K562 (cell line): Measurements from ENCODE around the gene C2CD2. TPM values are rescaled to one million over a fixed set of nuclear protein-coding genes. Genes with fewer than 3 reads are reported as not detected.

Experiments
- ATAC-seq: fragments of 200-7000 bp; cut with Tn5 transposase; 3 replicates; pipeline ENCODE4 v1.9.1; 2020; ENCODE audit warnings: moderate library complexity
- BruUV-seq: library from RNA; stranded (reverse); fragments of 400-500 nt; replicated peaks from 2 replicates; lab custom pipeline; 2021; lab: Mats Ljungman, UMichigan
- CTCF ChIA-PET: fragments of 300-600 bp; formaldehyde crosslinking; extraction: SDS; loops from one replicate; lab custom pipeline; 2021; ENCODE audit warnings: low intra/inter-chr PET ratio; lab: Yijun Ruan, JAX
- POLR2A ChIA-PET: fragments of 300-600, 350-650 bp; sonication (Branson Sonifier 250); formaldehyde crosslinking; extraction: SDS; loops from one replicate; lab custom pipeline; 2021; ENCODE audit warnings: antibody characterized with exemption, inconsistent platforms; lab: Yijun Ruan, JAX
- DNase-seq, 4 experiments: peaks; one replicate each; pipeline versions ENCODE4 v3.0.0 to v3.0.0-alpha.2; 2011 to 2018; ENCODE audit warnings: low spot score in 3 of 4, mixed read lengths in 3 of 4; ENCODE audit errors: extremely low read depth in 1 of 4
- FAIRE-seq: peaks from 2 replicates; lab custom pipeline; 2011; peaks lifted over from hg19 to GRCh38; lab: Jason Lieb, UNC
- H2AFZ ChIP-seq: 2 replicates; pipeline ENCODE4 v1.6.0; 2011; ENCODE audit warnings: low read depth, low read length, control low read depth, inconsistent platforms
- H3K27ac ChIP-seq: fragments of 200-600 bp; 3 replicates; pipeline ENCODE4 v1.8.0; 2011; ENCODE audit warnings: low read depth, mild to moderate bottlenecking, control low read depth, inconsistent platforms, low read length, moderate library complexity, mixed read lengths; ENCODE audit errors: extremely low read depth
- H3K27me3 ChIP-seq, 2 experiments: fragments of 300-600 bp in 1 of 2; 2 replicates in 1 of 2; 3 replicates in 1 of 2; pipeline versions ENCODE4 v1.6.0 to v1.8.0; 2011; ENCODE audit warnings: inconsistent platforms in 2 of 2, low read length in 2 of 2, mild to moderate bottlenecking in 1 of 2, mixed read lengths in 1 of 2, moderate library complexity in 1 of 2; ENCODE audit not compliant: control insufficient read depth in 2 of 2, insufficient read depth in 2 of 2
- H3K36me3 ChIP-seq: fragments of 300-600 bp; 3 replicates; pipeline ENCODE4 v1.8.0; 2011; ENCODE audit warnings: mild to moderate bottlenecking, low read length, inconsistent platforms; ENCODE audit not compliant: control insufficient read depth, insufficient read depth
- H3K4me1 ChIP-seq, 2 experiments: fragments of 200-600 bp in 1 of 2; replicated peaks in 1 of 2; 2 replicates in 1 of 2; 3 replicates in 1 of 2; pipeline versions ENCODE4 v1.5.1 to v1.8.0; 2011; ENCODE audit warnings: inconsistent platforms in 2 of 2, low read length in 2 of 2, mild to moderate bottlenecking in 1 of 2, mixed read lengths in 1 of 2, moderate library complexity in 1 of 2; ENCODE audit not compliant: control insufficient read depth in 2 of 2, insufficient read depth in 2 of 2
- H3K4me2 ChIP-seq: 2 replicates; pipeline ENCODE4 v1.6.1; 2011; ENCODE audit warnings: low read length, control low read depth, inconsistent platforms, mixed read lengths; ENCODE audit not compliant: insufficient read depth
- H3K4me3 ChIP-seq: fragments of 200-600 bp; sonication (generic), shearing (Covaris generic); 2 replicates; pipeline ENCODE4 v1.5.1; 2016; ENCODE audit warnings: control low read depth, inconsistent platforms
- H3K79me2 ChIP-seq: fragments of 200-600 bp; 3 replicates; pipeline ENCODE4 v1.8.0; 2011; ENCODE audit warnings: low read length, inconsistent platforms; ENCODE audit not compliant: control insufficient read depth, insufficient read depth
- H3K9ac ChIP-seq, 2 experiments: 2 replicates each; pipeline versions ENCODE4 v1.6.0 to v1.6.1; 2011; ENCODE audit warnings: low read depth in 2 of 2, low read length in 2 of 2, control low read depth in 1 of 2, inconsistent platforms in 1 of 2, mild to moderate bottlenecking in 1 of 2, mixed read lengths in 1 of 2; ENCODE audit not compliant: insufficient read depth in 1 of 2
- H3K9me1 ChIP-seq: one replicate; pipeline ENCODE4 v1.6.0; 2011; ENCODE audit warnings: inconsistent platforms, mild to moderate bottlenecking, low read length, moderate library complexity; ENCODE audit not compliant: control insufficient read depth, insufficient read depth
- H3K9me3 ChIP-seq: replicated peaks from 2 replicates; pipeline ENCODE4 v1.5.1; 2011; ENCODE audit warnings: low read depth, low read length, inconsistent platforms; ENCODE audit not compliant: control insufficient read depth, insufficient read depth
- H4K20me1 ChIP-seq: replicated peaks from 2 replicates; pipeline ENCODE4 v1.6.1; 2011; ENCODE audit warnings: low read length, inconsistent platforms, mixed read lengths; ENCODE audit not compliant: control insufficient read depth, insufficient read depth
- NFYB ChIP-seq: IDR thresholded peaks from 2 replicates; pipeline ENCODE4 v1.6.1; 2011; ENCODE audit warnings: mild to moderate bottlenecking, moderate library complexity; ENCODE audit not compliant: insufficient read length; ENCODE audit errors: extremely low read depth
- RBM15 ChIP-seq: fragments of 200-400 bp; formaldehyde crosslinking; IDR thresholded peaks from 2 replicates; pipeline ENCODE4 v1.6.1; 2018; ENCODE audit warnings: mild to moderate bottlenecking, low read length, moderate library complexity; ENCODE audit not compliant: insufficient read depth
- SNIP1 ChIP-seq: fragments of 450-650 bp; IDR thresholded peaks from 2 replicates; pipeline ENCODE4 v1.7.1; 2017; ENCODE audit warnings: low read depth, mild to moderate bottlenecking
- STAT5B ChIP-seq: fragments of 250-450 bp; sonication (Bioruptor Pico); IDR thresholded peaks from 2 replicates; pipeline ENCODE4 v1.8.0; 2021; ENCODE audit warnings: mild to moderate bottlenecking, inconsistent platforms
- ZNF699 ChIP-seq: fragments of 250-450 bp; sonication (Bioruptor Pico); IDR thresholded peaks from 2 replicates; pipeline ENCODE4 v1.8.0; 2021; ENCODE audit warnings: mild to moderate bottlenecking, moderate library complexity; ENCODE audit not compliant: insufficient replicate concordance
- WGBS: fragments of 100-300 bp; shearing (Covaris generic); methylation state at CpG from one replicate; pipeline ENCODE4 v1.1.6; 2016; ENCODE audit warnings: low coverage, mixed read lengths; ENCODE audit not compliant: insufficient coverage; ENCODE audit errors: missing lambda C conversion rate; 5-methylcytosine and 5-hydroxymethylcytosine counted together
- in situ Hi-C: fragments of 300-500 bp; cut with MboI; formaldehyde crosslinking; loops from 4 replicates; pipeline ENCODE4 v1.15.0; 2018; ENCODE audit warnings: inconsistent platforms, mixed read lengths
- intact Hi-C: fragments of 100-400 bp; cut with micrococcal nuclease; formaldehyde crosslinking; loops from 2 replicates; pipeline ENCODE4 v1.14.2; 2022
- polyA plus RNA-seq, 8 experiments: library from polyadenylated mRNA; depleted of rRNA in 4 of 8; stranded (reverse) in 5 of 8; unstranded in 3 of 8; fragments of >200 nt; fragmentation: Nextera tagmentation in 2 of 8; fragmentation: Illumina TruSeq in 1 of 8; extraction: Ambion mirVana in 2 of 8; extraction: Trizol in 1 of 8; gene quantifications; 2 replicates each; pipeline versions ENCODE4 v1.2.1 to v1.2.3, GENCODE V29; 2011 to 2014; ENCODE audit warnings: inconsistent platforms in 1 of 8, missing spikeins in 1 of 8
- total RNA-seq, 7 experiments: library from RNA; depleted of rRNA in 6 of 7; stranded (reverse); fragments of >200 nt in 6 of 7; fragmentation: Illumina TruSeq in 2 of 7; extraction: Trizol in 2 of 7; gene quantifications; 2 replicates each; pipeline versions ENCODE4 v1.2.1 to v1.2.3, GENCODE V29; 2011 to 2021; ENCODE audit warnings: low replicate concordance in 1 of 7

C2CD2 gene
- total and polyA plus RNA-seq, 9 of the 15 experiments (the other 6 are each of a cell fraction or from before 2014, with no cell fraction given): 1.3 to 21.6 (median 12.1) TPM

- H3K27me3 ChIP-seq: no peaks in the 10 kb centered on the region
- no peak overlapping the region for H3K27ac ChIP-seq
- CTCF ChIA-PET: no interaction called here
- 0 out of 4 replicates have a peak overlapping the region, but pooled peaks of 1 of the 2 experiments have one; percentile 33 for H3K9ac ChIP-seq
- peaks cover 62% of the 10 kb centered on the region; the same call in 2 of the 3 replicates for H3K36me3 ChIP-seq
- no peak for DNase-seq
- H3K4me2 ChIP-seq: no peak overlapping the region
- no peak for TF ChIP-seq STAT5B
- TF ChIP-seq SNIP1: no peak
- TF ChIP-seq ZNF699 (CRISPR knock-in tag): no peak
- H4K20me1 ChIP-seq: no peaks in the 10 kb centered on the region
- ATAC-seq: no peak
- intact Hi-C loops (no loop called here), in situ Hi-C loops (no loop called here)
- 95% methylated on average over 27 of the region's 31 CpGs for WGBS
- no peak overlapping the region for H3K4me3 ChIP-seq
- peaks cover 0 to 12% of the 10 kb centered on the region in 2 experiments; a peak in 2 of 5 replicates for H3K4me1 ChIP-seq
- FAIRE-seq: no peak
- H3K79me2 ChIP-seq: no peaks in the 10 kb centered on the region
- peaks cover 3% of the 10 kb centered on the region for H3K9me1 ChIP-seq
- POLR2A ChIA-PET: no interaction called here
- H2AFZ ChIP-seq: no peak overlapping the region
- no peaks in the 10 kb centered on the region for H3K9me3 ChIP-seq
- BruUV-seq: no TSS peak
These were observed 99.3 kb downstream of the C2CD2 start for GRCh38 chr21:41854426-41854995.

GRCh38 chr21:41852929-41853320 is 100.9 kb downstream of the C2CD2 start:
- in situ Hi-C loops: no loop called here
- TF ChIP-seq RBM15: no peak
- TF ChIP-seq NFYB: no peak
- ChIA-PET POLR2A (no interaction called here), CTCF (no interaction called here)
- no peak for DNase-seq
- no peak for ATAC-seq
- no peak overlapping the region for H3K4me2 ChIP-seq
- no TSS peak for BruUV-seq
- H3K9me3 ChIP-seq: no peaks in the 10 kb centered on the region
- no peak for FAIRE-seq
- no peak overlapping the region for H3K9ac ChIP-seq
- 82% methylated on average over 9 of the region's 9 CpGs for WGBS
- intact Hi-C loops: no loop called here
- H3K27me3 ChIP-seq: no peaks in the 10 kb centered on the region
- H3K4me1 ChIP-seq: peaks cover 0 to 12% of the 10 kb centered on the region in 2 experiments; a peak in 2 of 5 replicates
- H3K27ac ChIP-seq: no peak overlapping the region
- H2AFZ ChIP-seq: no peak overlapping the region
- no peaks in the 10 kb centered on the region for H3K79me2 ChIP-seq
- H4K20me1 ChIP-seq: no peaks in the 10 kb centered on the region
- H3K9me1 ChIP-seq: no peaks in the 10 kb centered on the region
- no peak overlapping the region for H3K4me3 ChIP-seq
- peaks cover 57% of the 10 kb centered on the region; the same call in 2 of the 3 replicates for H3K36me3 ChIP-seq
